IMR-90 (cell line): ENCODE results near the gene ERICH6B. TPM values are rescaled to one million over a fixed set of nuclear protein-coding genes. Genes with fewer than 3 reads are reported as not detected.

ENCODE experiments used
- ATAC-seq: fragments of 200-7000 bp; cut with Tn5 transposase; 2 replicates; pipeline ENCODE4 v1.9.1; 2020; ENCODE audit warnings: low read depth, mild to moderate bottlenecking, moderate library complexity
- BruUV-seq: library from RNA; stranded (reverse); fragments of 400-500 nt; replicated peaks from 2 replicates; lab custom pipeline; 2021; lab: Mats Ljungman, UMichigan
- CTCF ChIA-PET: fragments of 300-600 bp; formaldehyde crosslinking; extraction: SDS; loops from one replicate; lab custom pipeline; 2021; ENCODE audit warnings: antibody characterized with exemption; lab: Yijun Ruan, JAX
- POLR2A ChIA-PET: fragments of 300-600 bp; sonication (Branson Sonifier 250); formaldehyde crosslinking; loops from one replicate; lab custom pipeline; 2022; ENCODE audit warnings: antibody characterized with exemption; ENCODE audit not compliant: unreplicated experiment; lab: Charles Lee
- DNase-seq: peaks from one replicate; pipeline ENCODE4 v3.0.0; 2013
- H2AFZ ChIP-seq: replicated peaks from 2 replicates; pipeline ENCODE3; 2013; ENCODE audit warnings: low read length, mild to moderate bottlenecking; ENCODE audit not compliant: poor library complexity
- H2AK5ac ChIP-seq: 2 replicates; pipeline ENCODE4 v1.6.1; 2013; ENCODE audit warnings: low read depth, low read length, inconsistent platforms
- H2AK9ac ChIP-seq: replicated peaks from 2 replicates; pipeline ENCODE3; 2013; ENCODE audit warnings: mild to moderate bottlenecking, low read depth, low read length, moderate library complexity; ENCODE audit not compliant: poor library complexity
- H2BK120ac ChIP-seq: 2 replicates; pipeline ENCODE4 v1.6.1; 2013; ENCODE audit warnings: low read depth, low read length, inconsistent platforms
- H2BK15ac ChIP-seq: 3 replicates; pipeline ENCODE4 v1.6.1; 2013; ENCODE audit warnings: low read depth, low read length, inconsistent platforms
- H2BK20ac ChIP-seq: 2 replicates; pipeline ENCODE4 v1.6.1; 2013; ENCODE audit warnings: low read depth, mild to moderate bottlenecking, inconsistent platforms, low read length, moderate library complexity
- H2BK5ac ChIP-seq: 2 replicates; pipeline ENCODE4 v1.6.1; 2013; ENCODE audit warnings: mild to moderate bottlenecking, low read depth, low read length, inconsistent platforms; ENCODE audit not compliant: poor library complexity, severe bottlenecking
- H3K14ac ChIP-seq: replicated peaks from 2 replicates; pipeline ENCODE4 v1.6.1; 2013; ENCODE audit warnings: low read depth, low read length, inconsistent platforms
- H3K18ac ChIP-seq: 2 replicates; pipeline ENCODE4 v1.6.1; 2013; ENCODE audit warnings: low read depth, low read length, control low read depth
- H3K23ac ChIP-seq: 2 replicates; pipeline ENCODE4 v1.6.1; 2013; ENCODE audit warnings: low read depth, low read length, inconsistent platforms
- H3K27ac ChIP-seq: 2 replicates; pipeline ENCODE4 v1.5.1; 2013; ENCODE audit warnings: mild to moderate bottlenecking, control low read depth, low read length; ENCODE audit not compliant: insufficient read depth
- H3K27me3 ChIP-seq: 2 replicates; pipeline ENCODE4 v1.6.1; 2013; ENCODE audit warnings: low read length; ENCODE audit not compliant: control insufficient read depth, insufficient read depth
- H3K36me3 ChIP-seq: 2 replicates; pipeline ENCODE4 v1.6.1; 2013; ENCODE audit warnings: low read length, mixed read lengths; ENCODE audit not compliant: control insufficient read depth, insufficient read depth
- H3K4ac ChIP-seq: 2 replicates; pipeline ENCODE4 v1.6.1; 2013; ENCODE audit warnings: low read depth, low read length, inconsistent platforms
- H3K4me1 ChIP-seq: 2 replicates; pipeline ENCODE4 v1.6.1; 2013; ENCODE audit warnings: low read length, mixed read lengths; ENCODE audit not compliant: control insufficient read depth, insufficient read depth
- H3K4me2 ChIP-seq: 2 replicates; pipeline ENCODE4 v1.6.1; 2013; ENCODE audit warnings: low read depth, mild to moderate bottlenecking, control low read depth, low read length, moderate library complexity
- H3K4me3 ChIP-seq: 2 replicates; pipeline ENCODE4 v1.5.1; 2013; ENCODE audit warnings: low read depth, mild to moderate bottlenecking, control low read depth, low read length, moderate library complexity; ENCODE audit not compliant: insufficient read depth
- H3K56ac ChIP-seq: 2 replicates; pipeline ENCODE4 v1.6.1; 2013; ENCODE audit warnings: low read length, inconsistent platforms; ENCODE audit not compliant: insufficient read depth; ENCODE audit errors: extremely low read depth
- H3K79me1 ChIP-seq, 2 experiments: 2 replicates each; pipeline ENCODE4 v1.6.1; 2013; ENCODE audit warnings: low read length in 2 of 2, inconsistent platforms in 1 of 2, low read depth in 1 of 2
- H3K9ac ChIP-seq: 2 replicates; pipeline ENCODE4 v1.6.1; 2013; ENCODE audit warnings: low read depth, low read length, control low read depth
- H3K9me1 ChIP-seq: 2 replicates; pipeline ENCODE4 v1.6.1; 2013; ENCODE audit warnings: low read length, inconsistent platforms; ENCODE audit not compliant: insufficient read depth
- H3K9me3 ChIP-seq: 2 replicates; pipeline ENCODE4 v1.6.1; 2013; ENCODE audit warnings: low read length; ENCODE audit not compliant: control insufficient read depth, insufficient read depth
- H4K20me1 ChIP-seq: 2 replicates; pipeline ENCODE4 v1.6.1; 2013; ENCODE audit warnings: low read length, inconsistent platforms; ENCODE audit not compliant: insufficient read depth
- H4K5ac ChIP-seq: 2 replicates; pipeline ENCODE4 v1.6.1; 2013; ENCODE audit warnings: mild to moderate bottlenecking, low read depth, low read length, control low read depth
- H4K8ac ChIP-seq, 2 experiments: 2 replicates each; pipeline ENCODE4 v1.6.1; 2013; ENCODE audit warnings: low read depth in 2 of 2, low read length in 2 of 2, control low read depth in 1 of 2, inconsistent platforms in 1 of 2
- H4K91ac ChIP-seq: 2 replicates; pipeline ENCODE4 v1.6.1; 2013; ENCODE audit warnings: low read depth, low read length, inconsistent platforms; ENCODE audit not compliant: insufficient read depth
- CHD1 ChIP-seq: IDR thresholded peaks from 2 replicates; pipeline ENCODE4 v1.6.1; 2012; ENCODE audit warnings: low read depth, low read length, improper control_type of control experiment
- MAZ ChIP-seq: IDR thresholded peaks from 2 replicates; pipeline ENCODE4 v1.6.1; 2012; ENCODE audit warnings: low read depth, mild to moderate bottlenecking, low read length, improper control_type of control experiment, moderate library complexity, borderline replicate concordance
- MXI1 ChIP-seq: IDR thresholded peaks from 2 replicates; pipeline ENCODE4 v1.6.1; 2012; ENCODE audit warnings: low read depth, mild to moderate bottlenecking, low read length, moderate library complexity, borderline replicate concordance
- NFE2L2 ChIP-seq: fragments of 150-350 bp; IDR thresholded peaks from 2 replicates; pipeline ENCODE4 v1.6.1; 2016; ENCODE audit warnings: low read depth, mild to moderate bottlenecking, low read length
- RCOR1 ChIP-seq: IDR thresholded peaks from 2 replicates; pipeline ENCODE4 v1.6.1; 2012; ENCODE audit warnings: mild to moderate bottlenecking, low read length, improper control_type of control experiment; ENCODE audit not compliant: insufficient replicate concordance
- SMC3 ChIP-seq: fragments of 150-350 bp; IDR thresholded peaks from 2 replicates; pipeline ENCODE4 v1.6.1; 2016; ENCODE audit warnings: low read depth, mild to moderate bottlenecking, antibody characterized with exemption, low read length, moderate library complexity
- WGBS, 2 experiments: methylation state at CpG; one replicate each; pipeline versions ENCODE4 v1.1.5 to v1.1.7; 2013; ENCODE audit warnings: missing lambda C conversion rate in 2 of 2; ENCODE audit not compliant: insufficient read length in 1 of 2; ENCODE audit errors: extremely low coverage in 2 of 2; 5-methylcytosine and 5-hydroxymethylcytosine counted together
- dilution Hi-C: fragments of 300-500 bp; cut with HindIII; formaldehyde crosslinking; loops from one replicate; pipeline ENCODE4 v1.14.3; 2018; ENCODE audit warnings: low sequenced_read_pairs; ENCODE audit not compliant: unreplicated experiment
- in situ Hi-C: fragments of 300-500 bp; cut with MboI; formaldehyde crosslinking; loops from 3 replicates; pipeline ENCODE4 v1.14.3; 2019; ENCODE audit warnings: low sequenced_read_pairs, inconsistent platforms, mixed read lengths
- intact Hi-C: fragments of 100-400 bp; cut with micrococcal nuclease; formaldehyde crosslinking; loops from 2 replicates; pipeline ENCODE4 v1.10.0; 2022
- polyA plus RNA-seq, 3 experiments: library from polyadenylated mRNA; depleted of rRNA; stranded (reverse); fragments of >200 nt; gene quantifications; 2 replicates each; pipeline ENCODE4 v1.2.3, GENCODE V29; 2012; ENCODE audit warnings: low replicate concordance in 1 of 3
- total RNA-seq: library from RNA; depleted of rRNA; stranded (reverse); fragments of >200 nt; gene quantifications from 2 replicates; pipeline ENCODE4 v1.2.3, GENCODE V29; 2012
- TF ChIP-seq, protein P1 (sequence below): fragments of 150-350 bp; IDR thresholded peaks from 2 replicates; pipeline ENCODE4 v1.6.1; 2016; ENCODE audit warnings: low read depth, mild to moderate bottlenecking, low read length, moderate library complexity, borderline replicate concordance

ERICH6B gene
- total and polyA plus RNA-seq, 2 of the 4 experiments (the other 2 are of a cell fraction), result not detected

- Histone ChIP-seq H3K23ac (no peak overlapping the region), H3K36me3 (no peaks in the 10 kb centered on the region), H2BK20ac (no peak overlapping the region), H2AK5ac (no peak overlapping the region), H3K9me3 (no peaks in the 10 kb centered on the region), H3K4me1 (no peaks in the 10 kb centered on the region), H2BK120ac (no peak overlapping the region), H3K4ac (no peak overlapping the region), H4K91ac (no peak overlapping the region), H4K8ac (no peak overlapping the region), H3K18ac (no peak overlapping the region), H3K9me1 (no peaks in the 10 kb centered on the region), H3K27ac (no peak overlapping the region), H3K14ac (no peak overlapping the region), H3K4me3 (no peak overlapping the region), H2AFZ (no peak overlapping the region), H3K79me1 (no peaks in the 10 kb centered on the region), H2AK9ac (no peak overlapping the region), H2BK15ac (no peak overlapping the region), H4K5ac (no peak overlapping the region), H3K9ac (no peak overlapping the region), H3K27me3 (peaks cover 19% of the 10 kb centered on the region), H2BK5ac (no peak overlapping the region), H4K20me1 (no peaks in the 10 kb centered on the region), H3K56ac (no peak overlapping the region), H3K4me2 (no peak overlapping the region)
- TF ChIP-seq, protein P1, sequence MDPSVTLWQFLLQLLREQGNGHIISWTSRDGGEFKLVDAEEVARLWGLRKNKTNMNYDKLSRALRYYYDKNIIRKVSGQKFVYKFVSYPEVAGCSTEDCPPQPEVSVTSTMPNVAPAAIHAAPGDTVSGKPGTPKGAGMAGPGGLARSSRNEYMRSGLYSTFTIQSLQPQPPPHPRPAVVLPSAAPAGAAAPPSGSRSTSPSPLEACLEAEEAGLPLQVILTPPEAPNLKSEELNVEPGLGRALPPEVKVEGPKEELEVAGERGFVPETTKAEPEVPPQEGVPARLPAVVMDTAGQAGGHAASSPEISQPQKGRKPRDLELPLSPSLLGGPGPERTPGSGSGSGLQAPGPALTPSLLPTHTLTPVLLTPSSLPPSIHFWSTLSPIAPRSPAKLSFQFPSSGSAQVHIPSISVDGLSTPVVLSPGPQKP, result no peak
- no peak for TF ChIP-seq MAZ
- no peak for TF ChIP-seq NFE2L2
- no peak for TF ChIP-seq RCOR1
- no peak for TF ChIP-seq SMC3
- TF ChIP-seq CHD1, result no peak
- no peak for TF ChIP-seq MXI1
- in situ Hi-C loops, result no loop called here
- BruUV-seq, result no TSS peak
- intact Hi-C loops, result no loop called here
- dilution Hi-C loops, result no loop called here
- 33% methylated on average over 1 of the region's 7 CpGs; no CpG with 5 or more reads in 1 of the 2 experiments for WGBS, 2 experiments
- CTCF ChIA-PET, result no interaction called here
- DNase-seq, result no peak
- POLR2A ChIA-PET, result no interaction called here
- no peak for ATAC-seq
Measured at GRCh38 chr13:45630791-45631190, 15.3 kb upstream of the ERICH6B start.
